ENCODE measurements around the gene SACS.
A peak's percentile ranks its signal among the peaks of the same experiment; 100 is the strongest.

The SACS gene

GRCh38 chr13:23288995-23289394 is 144.5 kb downstream of the SACS start:
- DNase-seq (ENCODE audit: low spot score) = peak; percentile 20

GRCh38 chr13:23288564-23288963 is 144.9 kb downstream of the SACS start:
- peak; percentile 33 for DNase-seq (ENCODE audit: low spot score)

GRCh38 chr13:23279321-23279720 is 154.2 kb downstream of the SACS start:
- no peak for DNase-seq (ENCODE audit: low spot score)

Data from AG20443 (cell line).